H1 (cell line): ENCODE data around the gene PDZD11. TPM values are rescaled to one million over a fixed set of nuclear protein-coding genes. Genes with fewer than 3 reads are reported as not detected.

Experiments
- JUND ChIP-seq: IDR thresholded peaks from 2 replicates; pipeline ENCODE4 v1.6.1; 2011; ENCODE audit warnings: mild to moderate bottlenecking, improper control_type of control experiment, low read length
- POLR2AphosphoS5 ChIP-seq: IDR thresholded peaks from 2 replicates; pipeline ENCODE4 v1.6.1; 2011; ENCODE audit warnings: low read depth, low read length
- RAD21 ChIP-seq, 2 experiments: IDR thresholded peaks in 1 of 2; conservative IDR thresholded peaks in 1 of 2; 2 replicates each; pipeline ENCODE4 v1.6.1; 2011; ENCODE audit warnings: low read depth in 2 of 2, low read length in 2 of 2, improper control_type of control experiment in 1 of 2, inconsistent platforms in 1 of 2, mild to moderate bottlenecking in 1 of 2, moderate library complexity in 1 of 2
- RFX5 ChIP-seq: IDR thresholded peaks from 2 replicates; pipeline ENCODE4 v1.6.1; 2011; ENCODE audit warnings: low read depth, low read length, improper control_type of control experiment, borderline replicate concordance
- SIX5 ChIP-seq: IDR thresholded peaks from 2 replicates; pipeline ENCODE4 v1.6.1; 2011; ENCODE audit warnings: mild to moderate bottlenecking, low read depth, low read length
- YY1 ChIP-seq: IDR thresholded peaks from 2 replicates; pipeline ENCODE4 v1.6.1; 2011; ENCODE audit warnings: low read depth, mild to moderate bottlenecking, low read length
- ZNF274 ChIP-seq: IDR thresholded peaks from 2 replicates; pipeline ENCODE4 v1.7.0; 2012; ENCODE audit warnings: low read length, borderline replicate concordance; ENCODE audit errors: extremely low read depth
- polyA plus RNA-seq, 7 experiments: library from polyadenylated mRNA; depleted of rRNA in 3 of 7; stranded (reverse) in 5 of 7; unstranded in 2 of 7; fragments of >200 nt in 5 of 7; fragments of 200-250 nt in 2 of 7; gene quantifications; 1 replicate in 5 of 7; 2 replicates in 1 of 7; 4 replicates in 1 of 7; pipeline versions ENCODE4 v1.2.1 to v1.2.3, GENCODE V29; 2011 to 2013; ENCODE audit warnings: missing spikeins in 2 of 7, mixed read lengths in 2 of 7
- total RNA-seq: library from RNA; stranded (reverse); fragmentation: NEBNext Ultra II Directional; extraction: Animal tissue kit (Norgen Biotek cat#: 25700); gene quantifications from 2 replicates; pipeline ENCODE4 v1.2.1, GENCODE V29; 2021

The PDZD11 gene
- total and polyA plus RNA-seq, 2 of the 8 experiments (the other 6 are each of a cell fraction or from before 2014, with no cell fraction given), result 31.5 to 55.9 TPM

DNA sequence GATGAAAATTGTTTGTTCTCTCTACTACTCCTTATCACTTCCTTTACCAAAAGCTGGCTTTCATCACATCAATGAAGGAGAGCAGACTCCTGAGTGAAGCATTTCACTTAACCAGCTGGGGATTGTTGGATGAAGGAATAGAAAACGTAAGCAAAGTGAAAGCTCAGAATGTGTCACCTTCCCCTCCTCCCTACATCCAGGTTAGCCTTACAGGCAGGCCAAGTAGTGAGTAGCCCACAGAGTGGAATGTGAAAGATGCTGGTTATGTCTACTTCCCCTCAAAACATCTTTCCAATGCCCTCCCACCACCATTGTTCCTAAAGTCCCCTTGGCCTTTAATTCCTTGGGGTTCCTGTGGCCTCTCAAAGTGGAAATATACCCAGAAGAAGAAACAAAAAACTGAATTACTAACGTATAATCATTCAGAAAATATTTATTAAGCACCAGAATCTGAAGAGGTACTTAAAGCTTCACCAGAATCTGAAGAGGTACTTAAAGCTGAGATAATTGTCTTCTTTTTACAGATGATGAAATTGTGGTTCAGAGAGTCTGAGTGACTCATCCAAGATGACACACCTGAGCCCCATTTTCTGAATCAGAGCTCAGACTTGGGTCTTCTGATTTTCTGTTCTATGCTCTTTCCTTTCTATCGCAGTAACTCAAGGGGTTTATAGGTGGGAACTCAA lies 36.2 kb downstream of the PDZD11 start (continued):
- TF ChIP-seq RAD21 (IDR thresholded peaks at IDR 0.05 in 1 of 2, conservative IDR thresholded peaks at IDR 0.05 in 1 of 2; ENCODE audit: low read depth in 2 of 2, low read length in 2 of 2), result no peak
- TF ChIP-seq SIX5, result no peak
- no peak for TF ChIP-seq RFX5
- no peak for TF ChIP-seq JUND
- no peak for TF ChIP-seq YY1
- no peak for TF ChIP-seq ZNF274
- no peak for TF ChIP-seq POLR2AphosphoS5
